H9 (cell line): ENCODE measurements around the gene NUP214. TPM values are rescaled to one million over a fixed set of nuclear protein-coding genes. Genes with fewer than 3 reads are reported as not detected.

Experiments used
- DNase-seq: peaks from one replicate; pipeline ENCODE4 v3.0.0-alpha.2; 2017
- H2AFZ ChIP-seq: one replicate; pipeline ENCODE4 v1.6.1; 2013; ENCODE audit warnings: mild to moderate bottlenecking, low read length, control low read depth, moderate library complexity
- H2AK5ac ChIP-seq: 2 replicates; pipeline ENCODE4 v1.6.1; 2013; ENCODE audit warnings: low read length, control low read depth, mixed read lengths; ENCODE audit not compliant: insufficient read length
- H2BK120ac ChIP-seq: one replicate; pipeline ENCODE4 v1.6.1; 2013; ENCODE audit warnings: low read depth, mild to moderate bottlenecking, low read length, control low read depth, inconsistent platforms; ENCODE audit not compliant: poor library complexity, severe bottlenecking
- H2BK12ac ChIP-seq: 2 replicates; pipeline ENCODE4 v1.6.1; 2013; ENCODE audit warnings: low read length, control low read depth, mixed read lengths, low read depth; ENCODE audit not compliant: insufficient read length
- H2BK15ac ChIP-seq: 2 replicates; pipeline ENCODE4 v1.6.1; 2013; ENCODE audit warnings: low read depth, low read length, control low read depth
- H2BK20ac ChIP-seq: one replicate; pipeline ENCODE4 v1.6.1; 2013; ENCODE audit warnings: low read depth, mild to moderate bottlenecking, low read length, control low read depth, inconsistent platforms; ENCODE audit not compliant: poor library complexity, severe bottlenecking
- H2BK5ac ChIP-seq: 2 replicates; pipeline ENCODE4 v1.6.1; 2013; ENCODE audit warnings: low read length, control low read depth, mixed read lengths; ENCODE audit not compliant: insufficient read length
- H3K14ac ChIP-seq: 2 replicates; pipeline ENCODE4 v1.6.1; 2013; ENCODE audit warnings: low read length, control low read depth; ENCODE audit not compliant: insufficient read depth
- H3K18ac ChIP-seq: 2 replicates; pipeline ENCODE4 v1.6.1; 2013; ENCODE audit warnings: low read depth, mild to moderate bottlenecking, mixed read lengths, low read length, control low read depth; ENCODE audit not compliant: insufficient read length
- H3K23ac ChIP-seq: 2 replicates; pipeline ENCODE4 v1.6.1; 2013; ENCODE audit warnings: low read length, control low read depth, mixed read lengths, low read depth; ENCODE audit not compliant: insufficient read length
- H3K23me2 ChIP-seq: 2 replicates; pipeline ENCODE4 v1.6.1; 2013; ENCODE audit warnings: low read depth, mild to moderate bottlenecking, mixed read lengths, low read length, control low read depth; ENCODE audit not compliant: insufficient read length, poor library complexity, severe bottlenecking
- H3K27ac ChIP-seq: 2 replicates; pipeline ENCODE4 v1.5.1; 2013; ENCODE audit warnings: low read length, control low read depth, mixed read lengths, low read depth; ENCODE audit not compliant: insufficient read length
- H3K27me3 ChIP-seq: 2 replicates; pipeline ENCODE4 v1.6.1; 2013; ENCODE audit warnings: low read length, control low read depth, inconsistent platforms; ENCODE audit not compliant: insufficient read depth
- H3K4ac ChIP-seq: 2 replicates; pipeline ENCODE4 v1.6.1; 2013; ENCODE audit warnings: low read depth, mild to moderate bottlenecking, control low read depth, inconsistent platforms, low read length, moderate library complexity
- H3K4me1 ChIP-seq: 2 replicates; pipeline ENCODE4 v1.6.1; 2013; ENCODE audit warnings: low read length, control low read depth, inconsistent platforms; ENCODE audit not compliant: insufficient read depth
- H3K4me2 ChIP-seq: 2 replicates; pipeline ENCODE4 v1.6.1; 2013; ENCODE audit warnings: low read length, control low read depth, mixed read lengths; ENCODE audit not compliant: insufficient read length, insufficient read depth
- H3K56ac ChIP-seq: 2 replicates; pipeline ENCODE4 v1.6.1; 2013; ENCODE audit warnings: low read depth, mild to moderate bottlenecking, mixed read lengths, low read length, control low read depth; ENCODE audit not compliant: insufficient read length
- H3K79me1 ChIP-seq: 2 replicates; pipeline ENCODE4 v1.6.1; 2013; ENCODE audit warnings: low read depth, mild to moderate bottlenecking, moderate library complexity, low read length, control low read depth, inconsistent platforms; ENCODE audit not compliant: insufficient read depth, poor library complexity, severe bottlenecking
- H3K79me2 ChIP-seq: 2 replicates; pipeline ENCODE4 v1.6.1; 2013; ENCODE audit warnings: low read length, control low read depth, inconsistent platforms; ENCODE audit not compliant: insufficient read depth
- H3K9ac ChIP-seq: 2 replicates; pipeline ENCODE4 v1.6.1; 2013; ENCODE audit warnings: low read length, control low read depth, mixed read lengths; ENCODE audit not compliant: insufficient read length; ENCODE audit errors: extremely low read depth
- H3K9me3 ChIP-seq: one replicate; pipeline ENCODE4 v1.6.1; 2013; ENCODE audit warnings: low read depth, low read length, inconsistent platforms; ENCODE audit not compliant: control insufficient read depth
- H3T11ph ChIP-seq: one replicate; pipeline ENCODE4 v1.6.1; 2013; ENCODE audit warnings: mild to moderate bottlenecking, low read length, control low read depth, inconsistent platforms
- H4K20me1 ChIP-seq: one replicate; pipeline ENCODE4 v1.6.1; 2013; ENCODE audit not compliant: control insufficient read depth, insufficient read length, insufficient read depth
- H4K5ac ChIP-seq: 2 replicates; pipeline ENCODE4 v1.6.1; 2013; ENCODE audit warnings: low read depth, mild to moderate bottlenecking, mixed read lengths, low read length, control low read depth; ENCODE audit not compliant: insufficient read length
- H4K8ac ChIP-seq: replicated peaks from 2 replicates; pipeline ENCODE4 v1.6.1; 2013; ENCODE audit warnings: low read length, control low read depth, mixed read lengths, low read depth; ENCODE audit not compliant: insufficient read length
- H4K91ac ChIP-seq: 2 replicates; pipeline ENCODE4 v1.6.1; 2013; ENCODE audit warnings: low read depth, mild to moderate bottlenecking, moderate library complexity, mixed read lengths, low read length, control low read depth; ENCODE audit not compliant: insufficient read length
- H3K27ac Mint-ChIP-seq, 3 experiments: 2 replicates in 2 of 3; 3 replicates in 1 of 3; pipeline ENCODE4 v1.8.0; 2020 to 2021; ENCODE audit warnings: mixed read lengths in 3 of 3, mild to moderate bottlenecking in 1 of 3, moderate library complexity in 1 of 3
- H3K27me3 Mint-ChIP-seq: 2 replicates; pipeline ENCODE4 v1.8.0; 2021; ENCODE audit warnings: low read depth, mild to moderate bottlenecking, moderate library complexity, mixed read lengths
- H3K36me3 Mint-ChIP-seq, 3 experiments: 2 replicates in 2 of 3; 3 replicates in 1 of 3; pipeline ENCODE4 v1.8.0; 2020 to 2021; ENCODE audit warnings: low read depth in 3 of 3, mixed read lengths in 3 of 3; ENCODE audit not compliant: insufficient read depth in 1 of 3
- H3K4me1 Mint-ChIP-seq, 2 experiments: 2 replicates each; pipeline ENCODE4 v1.8.0; 2020; ENCODE audit warnings: mixed read lengths in 2 of 2
- H3K4me3 Mint-ChIP-seq, 2 experiments: 2 replicates in 1 of 2; 3 replicates in 1 of 2; pipeline ENCODE4 v1.8.0; 2020 to 2021; ENCODE audit warnings: mild to moderate bottlenecking in 2 of 2, mixed read lengths in 2 of 2, moderate library complexity in 1 of 2
- H3K9me3 Mint-ChIP-seq, 2 experiments: 2 replicates in 1 of 2; 3 replicates in 1 of 2; pipeline ENCODE4 v1.8.0; 2020; ENCODE audit warnings: mild to moderate bottlenecking in 2 of 2, mixed read lengths in 2 of 2, moderate library complexity in 1 of 2
- CTCF ChIP-seq: fragments of 200-600 bp; sonication (generic); conservative IDR thresholded peaks from 3 replicates; pipeline ENCODE4 v1.8.0; 2021; ENCODE audit warnings: antibody characterized with exemption, mild to moderate bottlenecking
- WGBS: extraction: QIAGEN DNeasy Blood & Tissue Kit; methylation state at CpG from one replicate; pipeline ENCODE4 v1.1.7; 2013; ENCODE audit warnings: missing lambda C conversion rate, low lambda C conversion rate, mixed read lengths; ENCODE audit not compliant: insufficient read length; ENCODE audit errors: extremely low coverage; 5-methylcytosine and 5-hydroxymethylcytosine counted together
- total RNA-seq: library from RNA; stranded (reverse); gene quantifications from 2 replicates; pipeline ENCODE4 v1.2.1, GENCODE V29; 2021

NUP214 gene
- total RNA-seq, 1 experiment from 2014 or later: 53.8 TPM

- Histone ChIP-seq H3K79me2 (no peaks in the 10 kb centered on the region; the same call in 1 of the 2 replicates), H4K5ac (no peak overlapping the region), H2BK120ac (no peak overlapping the region), H3K14ac (no peak overlapping the region), H3K27me3 (no peaks in the 10 kb centered on the region), H4K20me1 (no peaks in the 10 kb centered on the region), H3K23ac (no peak overlapping the region), H2BK15ac (no peak overlapping the region), H2AK5ac (no peak overlapping the region), H2BK5ac (no peak overlapping the region), H2AFZ (no peak overlapping the region), H3K56ac (no peak overlapping the region), H2BK20ac (no peak overlapping the region), H3K79me1 (no peaks in the 10 kb centered on the region), H3K4me2 (no peak overlapping the region), H2BK12ac (no peak overlapping the region), H3K18ac (no peak overlapping the region), H4K8ac (no peak overlapping the region), H3K23me2 (peaks cover 3% of the 10 kb centered on the region), H3K9ac (no peak overlapping the region), H4K91ac (no peak overlapping the region), H3K9me3 (no peaks in the 10 kb centered on the region), H3K4me1 (peaks cover 6% of the 10 kb centered on the region; the same call in 1 of the 2 replicates), H3K27ac (no peak overlapping the region), H3T11ph (no peak overlapping the region), H3K4ac (no peak overlapping the region)
- Mint-ChIP-seq H3K27ac (no peak overlapping the region), H3K4me3 (no peak overlapping the region), H3K36me3 (peaks cover 0 to 8% (median 5%) of the 10 kb centered on the region in 3 experiments; a peak in 3 of 7 replicates), H3K9me3 (no peaks in the 10 kb centered on the region; a peak in 1 of 5 replicates), H3K4me1 (peaks cover 20 to 22% of the 10 kb centered on the region in 2 experiments), H3K27me3 (peaks cover 23% of the 10 kb centered on the region)
- no peak for TF ChIP-seq CTCF
- WGBS: no CpG with 5 or more reads among the region's 24 CpGs
- DNase-seq: no peak
Measured at GRCh38 chr9:131092548-131093440, 32.6 kb upstream of the NUP214 start.
